Middle frontal gyrus (tissue), 1 donor: ENCODE data around the gene CCDC116.
"Not testable (repeated sequence)": the region's sequence is repeated elsewhere in the genome, so short reads cannot be mapped to it uniquely, and the experiment has no call there.

Experiments
- DNase-seq: peaks from one replicate; pipeline ENCODE4 v3.0.0-alpha.2; 2015; ENCODE audit warnings: low spot score; ENCODE audit errors: extremely low spot score

The CCDC116 gene

DNA sequence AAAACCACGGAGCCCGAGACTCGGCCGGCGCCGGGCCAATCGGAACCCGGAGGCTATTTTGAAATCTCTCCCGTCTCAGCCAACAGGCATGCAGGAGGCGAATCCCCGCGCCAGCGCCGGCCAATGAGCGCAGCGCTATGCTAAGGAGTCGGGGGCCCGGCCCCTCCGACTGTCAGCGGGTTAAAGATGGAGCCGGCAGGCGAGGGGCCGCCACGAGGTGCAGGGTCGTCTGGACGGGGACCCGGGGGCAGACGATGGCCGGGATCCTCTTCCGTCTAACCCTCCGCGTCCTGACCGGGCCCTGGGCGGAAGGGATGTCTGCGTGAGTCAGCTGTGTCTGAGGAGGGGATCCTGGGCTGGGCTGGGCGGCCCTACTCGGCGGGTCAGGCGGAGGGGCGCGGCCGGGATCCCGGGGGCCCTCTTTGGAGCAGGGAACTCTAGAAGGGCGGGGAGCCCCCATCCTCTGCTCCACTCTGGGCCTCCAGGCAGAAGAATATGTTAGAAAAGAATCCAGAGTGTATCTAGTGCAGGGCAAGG is 19.5 kb downstream of the CCDC116 start:
- DNase-seq = peak; percentile 80

DNA sequence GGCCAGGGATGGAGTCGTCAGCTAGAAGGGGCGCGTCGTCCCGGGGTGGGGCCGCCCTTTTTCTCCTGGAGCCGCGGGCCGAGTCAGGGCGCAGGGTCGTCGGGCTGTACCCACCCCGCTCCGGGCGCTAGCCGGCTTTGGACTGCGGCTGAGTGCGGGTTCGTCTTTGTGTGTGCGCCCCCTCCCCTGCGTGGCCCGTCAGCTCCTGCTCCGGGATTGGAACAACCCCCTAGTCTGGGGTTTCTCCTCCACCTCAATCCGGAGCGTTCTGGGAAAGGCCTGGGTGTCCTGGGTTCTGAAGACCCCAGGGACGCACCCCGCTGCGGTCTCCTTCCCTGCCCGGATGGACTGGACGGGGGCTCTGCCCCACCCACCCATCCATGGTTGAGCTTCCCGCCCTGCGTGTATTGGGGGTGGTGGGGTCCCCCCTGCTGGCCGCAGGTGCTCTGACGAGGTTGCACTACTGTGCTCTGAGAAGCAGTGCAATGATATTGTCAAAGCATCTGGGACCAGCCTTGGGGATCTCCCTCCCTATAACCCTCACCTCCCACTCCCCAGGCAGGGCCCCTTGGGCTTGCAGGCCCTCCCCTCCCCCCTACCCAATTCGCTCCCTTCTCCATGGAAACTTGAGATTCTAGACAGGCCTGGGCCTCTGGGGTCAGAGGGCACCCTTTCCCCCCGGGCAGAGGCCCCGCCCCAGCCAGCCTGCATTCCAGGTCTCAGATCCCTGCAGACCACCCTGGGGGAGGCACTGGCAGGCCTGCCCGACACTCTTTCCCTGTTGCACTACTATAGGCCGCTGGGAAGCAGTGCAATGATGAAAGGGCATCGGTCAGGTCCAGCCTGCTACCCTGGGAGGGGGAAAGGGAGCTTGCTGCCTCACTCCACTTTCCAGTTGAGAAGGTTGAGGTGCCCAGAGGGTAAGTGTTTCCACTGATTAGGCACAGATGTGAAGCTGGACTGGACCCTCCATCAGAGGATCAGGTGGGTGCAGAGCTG is 20.3 kb downstream of the CCDC116 start:
- no peak for DNase-seq

DNA sequence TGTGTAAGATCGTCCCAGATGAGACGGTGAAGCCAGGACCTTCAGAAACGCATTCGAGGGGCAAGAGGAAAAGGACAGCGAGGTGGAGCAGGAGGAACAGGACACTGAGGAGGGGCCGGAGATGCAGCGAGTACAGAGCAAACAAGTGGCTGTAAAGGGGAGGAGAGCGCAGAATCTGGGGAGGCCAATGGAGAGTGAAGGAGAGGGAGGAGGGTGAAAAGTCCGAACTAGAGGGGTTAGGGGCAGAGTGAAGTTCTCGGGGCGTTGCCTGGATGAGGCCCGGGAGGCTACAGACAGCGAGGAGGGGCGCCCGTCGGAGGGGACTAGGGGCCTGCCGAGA is 24.4 kb downstream of the CCDC116 start:
- no peak for DNase-seq

DNA sequence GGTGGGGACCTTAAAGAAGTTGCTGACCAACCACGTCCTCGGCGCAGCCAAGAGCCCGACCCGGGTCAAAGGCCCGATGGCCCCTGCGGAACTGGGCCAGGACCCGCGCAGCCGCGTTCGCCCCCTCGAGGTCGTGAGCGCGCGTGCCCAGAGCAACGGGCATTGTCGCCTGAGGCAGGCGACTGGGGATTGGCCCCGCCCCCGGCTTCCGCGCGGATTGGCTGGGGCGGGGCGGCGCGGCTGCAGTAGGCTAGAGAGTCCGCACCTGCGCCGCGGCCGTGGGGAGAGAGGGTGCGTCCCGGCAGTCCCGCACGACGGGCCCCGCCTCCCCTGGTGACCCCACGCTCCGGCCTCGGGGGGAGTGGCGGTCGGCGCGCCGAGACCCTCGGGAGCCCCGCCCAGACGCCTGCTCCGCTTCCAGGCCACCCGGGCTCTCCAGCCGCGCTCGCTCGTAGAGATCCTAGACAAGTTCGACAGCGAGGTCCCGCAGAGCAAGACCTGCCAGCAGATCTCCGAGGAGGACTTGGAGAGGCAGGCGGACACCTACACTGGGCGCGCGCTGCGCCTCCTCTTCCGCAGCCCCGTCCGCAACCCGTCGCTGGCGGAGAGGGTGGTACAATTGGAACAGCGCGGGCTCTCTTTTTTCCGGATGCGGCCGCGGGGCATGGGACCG is 24.9 kb downstream of the CCDC116 start:
- DNase-seq = no peak

DNA sequence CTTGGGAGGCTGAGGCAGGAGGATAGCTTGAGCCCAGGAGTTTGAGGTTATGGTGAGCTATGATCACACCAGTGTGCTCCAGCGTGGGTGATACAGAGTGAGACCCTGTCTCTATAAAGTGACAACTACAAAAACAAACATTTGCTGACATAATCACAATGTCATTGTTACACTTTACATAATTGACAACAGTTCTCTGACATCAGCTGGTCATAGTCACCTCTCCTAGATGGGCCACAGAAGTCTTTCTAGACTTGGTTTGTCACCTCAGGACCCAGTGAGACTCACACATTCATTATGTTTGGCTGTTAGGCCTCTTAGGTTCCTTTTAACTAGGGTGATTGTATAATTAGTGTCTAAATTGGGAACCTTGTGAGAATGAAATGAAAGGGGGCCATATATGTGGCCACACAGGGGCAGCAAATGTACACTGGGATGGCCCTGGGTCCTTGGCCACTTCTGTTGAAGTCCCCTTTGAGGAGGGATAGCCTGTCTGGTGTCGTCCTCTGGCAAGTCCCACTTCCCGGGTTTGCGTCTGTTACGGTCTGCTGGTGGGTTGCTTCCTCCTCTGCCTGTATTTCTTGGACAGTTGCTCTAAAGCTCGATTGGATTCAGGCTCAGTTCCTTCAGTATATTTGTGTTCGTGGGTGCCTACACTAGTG is 27.4 kb downstream of the CCDC116 start:
- DNase-seq = no peak

DNA sequence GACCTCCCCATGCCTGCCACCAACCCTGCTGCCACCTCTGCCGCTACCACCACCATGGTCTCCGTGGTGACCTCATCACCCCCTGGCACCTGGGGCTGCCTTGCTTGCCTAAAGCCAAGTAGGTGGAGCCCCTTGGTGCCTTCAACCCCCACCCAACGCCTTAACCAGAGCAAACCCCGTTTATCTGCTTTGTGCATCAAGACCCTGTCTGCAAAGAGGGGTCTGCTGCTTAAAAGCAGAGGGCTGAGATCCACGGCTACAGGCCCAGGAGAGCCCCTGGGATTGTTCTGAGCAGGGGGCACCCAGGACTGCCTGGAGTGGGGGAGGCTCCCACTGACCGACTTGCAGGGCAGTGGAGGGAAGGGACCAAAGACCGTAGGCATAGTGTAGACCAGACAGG is 28.3 kb downstream of the CCDC116 start:
- no peak for DNase-seq

DNA sequence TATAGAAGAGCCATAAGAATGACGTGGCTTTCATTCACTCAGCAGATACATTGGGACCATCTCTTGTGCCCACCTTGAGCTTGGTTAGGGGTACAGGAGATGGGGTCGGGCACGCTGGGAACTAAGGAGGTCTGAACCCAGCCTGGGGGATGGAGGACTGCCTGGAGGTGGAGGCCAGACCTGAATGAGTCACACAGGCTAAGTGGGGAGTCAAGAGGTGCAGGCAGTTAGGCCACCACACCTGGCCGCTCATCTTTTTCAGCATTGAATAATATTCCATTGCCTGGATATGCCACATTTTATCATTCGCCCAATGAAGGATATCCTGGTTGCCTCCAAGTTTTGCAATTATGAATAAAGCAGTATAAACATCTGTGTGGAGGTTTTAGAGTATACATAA is 29.4 kb downstream of the CCDC116 start:
- no peak for DNase-seq

DNA sequence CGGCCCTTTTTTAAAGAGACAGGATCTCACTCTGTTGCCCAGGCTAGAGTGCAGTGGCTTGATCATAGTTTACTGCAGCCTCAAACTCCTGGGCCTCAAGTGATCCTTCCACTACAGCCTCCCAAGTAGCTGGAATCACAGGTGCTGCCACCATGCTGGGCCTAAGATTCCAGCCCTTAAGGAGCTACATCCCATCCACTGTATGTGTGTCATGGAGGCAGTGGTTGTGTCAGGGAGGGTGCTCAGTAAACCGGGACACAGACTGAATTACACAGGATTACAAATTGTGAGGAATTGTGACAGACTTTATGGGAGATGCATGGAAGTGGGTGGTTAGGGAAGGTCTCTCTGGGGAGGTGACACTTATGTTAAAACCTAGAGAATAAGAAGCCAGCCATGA is 31.2 kb downstream of the CCDC116 start:
- no peak for DNase-seq

DNA sequence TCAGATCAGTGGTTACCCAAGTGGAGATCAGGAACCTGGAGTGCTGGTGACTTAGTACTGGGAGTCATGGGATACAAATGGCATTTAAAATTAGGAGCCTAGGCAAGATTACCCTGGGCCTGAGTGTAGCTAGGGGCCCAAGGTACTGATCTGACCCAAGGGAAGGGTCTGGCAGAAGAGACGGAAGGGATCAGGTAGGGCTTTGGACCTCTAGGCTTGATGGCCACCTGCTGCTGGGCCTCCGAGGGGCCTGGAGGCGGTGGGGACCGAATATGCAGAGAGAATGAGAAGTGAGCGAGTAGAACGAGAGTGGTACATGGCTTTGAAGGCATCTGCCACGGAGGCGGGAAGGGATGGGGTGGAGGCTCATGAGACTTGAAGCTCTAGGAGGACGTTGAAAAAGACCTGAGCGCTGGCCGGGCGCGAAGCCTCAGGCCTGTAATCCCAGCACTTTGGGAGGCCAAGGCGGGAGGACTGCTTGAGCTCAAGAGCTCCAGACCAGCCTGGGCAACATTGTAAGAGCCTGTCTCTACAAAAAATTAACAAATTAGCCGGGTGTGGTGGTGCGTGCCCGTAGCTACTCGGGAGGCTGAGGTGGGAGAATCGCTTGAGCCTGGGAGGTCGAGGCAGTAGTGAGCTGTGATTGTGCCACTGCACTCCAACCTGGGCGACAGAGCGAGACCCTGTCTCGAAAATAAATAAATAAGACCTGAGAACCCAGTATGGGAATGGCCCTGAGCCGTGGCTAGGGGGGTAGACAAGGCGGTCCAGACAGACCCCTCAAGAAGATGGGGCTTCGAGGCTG is 32.7 kb downstream of the CCDC116 start:
- DNase-seq = no peak

DNA sequence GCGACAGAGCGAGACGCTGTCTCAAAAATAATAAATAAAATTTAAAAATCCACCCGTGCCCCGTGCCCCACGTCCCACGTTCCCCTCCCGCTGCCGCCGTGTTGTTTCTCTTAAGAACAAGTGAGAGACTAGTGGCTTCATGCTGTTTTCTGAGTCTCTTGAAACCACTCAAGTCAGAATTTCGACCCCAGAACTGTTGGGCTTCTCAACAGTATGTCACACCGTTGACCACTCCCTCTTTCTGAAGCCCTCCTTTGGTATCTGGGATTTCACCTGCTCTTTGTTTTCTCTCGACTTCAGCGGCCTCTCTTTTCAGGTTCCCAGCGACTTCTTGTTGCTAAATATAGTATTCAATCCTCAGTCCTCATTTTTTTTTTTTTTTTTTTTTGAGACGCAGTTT is 34.2 kb downstream of the CCDC116 start:
- no peak for DNase-seq

DNA sequence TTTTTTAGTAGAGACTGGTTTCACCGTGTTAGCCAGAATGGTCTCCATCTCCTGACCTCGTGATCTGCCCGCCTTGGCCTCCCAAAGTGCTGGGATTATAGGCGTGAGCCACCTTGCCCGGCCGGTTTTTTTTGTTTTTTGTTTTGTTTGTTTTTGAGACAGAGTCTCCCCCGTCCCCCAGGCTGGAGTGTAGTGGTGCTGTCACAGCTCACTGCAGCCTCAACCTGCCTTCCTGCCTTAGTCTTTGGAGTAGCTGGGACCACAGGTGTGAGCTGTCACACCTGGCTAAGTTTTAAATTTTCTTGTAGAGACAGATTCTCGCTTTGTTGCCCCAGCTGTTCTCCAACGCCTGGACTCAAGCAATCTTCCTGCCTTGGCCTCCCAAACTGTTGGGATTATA is 36.5 kb downstream of the CCDC116 start:
- no peak for DNase-seq

DNA sequence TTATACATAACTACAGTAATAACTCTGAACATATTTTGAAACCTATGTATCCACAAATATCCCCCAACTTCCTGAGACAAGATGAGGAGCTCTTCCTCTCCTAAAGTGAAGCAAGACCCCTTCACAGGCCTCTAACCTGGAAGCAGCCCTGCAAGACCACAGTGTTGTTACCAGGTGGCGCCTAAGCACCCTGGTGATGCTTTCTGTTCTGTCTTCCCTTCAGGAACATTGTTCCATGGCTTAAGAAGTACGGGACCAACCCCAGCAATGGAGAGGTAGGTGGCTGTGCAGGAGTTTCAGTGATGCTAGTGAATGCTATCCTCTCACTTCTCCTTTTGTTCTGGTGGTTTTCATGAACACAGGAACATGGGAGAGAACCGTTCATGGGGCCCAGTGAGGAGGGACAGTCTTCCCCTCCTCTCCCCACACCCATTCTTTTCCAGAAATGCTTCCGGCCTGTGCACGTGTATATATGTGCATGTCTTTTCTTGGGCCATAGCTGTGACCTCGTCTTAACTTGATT is 39.6 kb downstream of the CCDC116 start:
- DNase-seq = no peak

DNA sequence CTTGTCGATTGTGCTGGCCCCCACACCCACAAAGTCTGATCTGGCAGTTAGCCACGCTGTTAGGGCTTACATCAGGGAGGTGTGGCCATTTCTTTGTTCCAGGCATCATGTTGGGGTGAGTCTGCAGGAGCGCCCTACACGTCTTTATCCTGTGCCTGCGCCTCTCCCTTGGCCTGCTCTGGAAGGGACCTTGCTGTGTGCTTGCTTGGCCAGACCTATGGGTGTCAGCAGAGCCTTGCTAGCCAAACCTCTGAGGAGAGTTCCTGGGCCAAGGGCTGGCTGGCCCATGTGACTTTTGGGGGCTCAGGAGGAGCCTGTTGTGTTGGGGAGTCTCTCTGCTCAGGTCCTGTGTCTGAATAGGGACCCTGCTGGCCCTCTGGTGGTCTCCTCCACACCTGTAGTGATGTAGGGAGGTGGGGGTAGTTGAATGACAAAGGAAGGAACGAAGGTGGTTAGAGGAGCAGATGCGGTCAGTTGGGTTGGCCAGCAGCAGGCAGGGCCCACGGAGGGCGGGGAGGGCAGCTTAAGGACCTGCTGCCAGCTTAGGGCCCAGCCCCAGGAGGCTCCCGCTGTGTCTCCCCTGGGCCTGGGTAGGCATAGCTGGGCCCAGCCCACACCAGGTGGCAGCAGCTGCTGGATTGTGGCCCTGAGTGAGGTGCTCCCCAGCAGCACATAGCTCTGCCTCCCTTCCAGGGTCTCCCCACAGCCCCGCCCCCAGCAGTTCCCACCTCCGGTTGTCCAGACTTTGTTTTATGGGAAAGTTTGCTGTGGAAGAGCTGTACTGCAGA is 41.2 kb downstream of the CCDC116 start:
- no peak for DNase-seq

DNA sequence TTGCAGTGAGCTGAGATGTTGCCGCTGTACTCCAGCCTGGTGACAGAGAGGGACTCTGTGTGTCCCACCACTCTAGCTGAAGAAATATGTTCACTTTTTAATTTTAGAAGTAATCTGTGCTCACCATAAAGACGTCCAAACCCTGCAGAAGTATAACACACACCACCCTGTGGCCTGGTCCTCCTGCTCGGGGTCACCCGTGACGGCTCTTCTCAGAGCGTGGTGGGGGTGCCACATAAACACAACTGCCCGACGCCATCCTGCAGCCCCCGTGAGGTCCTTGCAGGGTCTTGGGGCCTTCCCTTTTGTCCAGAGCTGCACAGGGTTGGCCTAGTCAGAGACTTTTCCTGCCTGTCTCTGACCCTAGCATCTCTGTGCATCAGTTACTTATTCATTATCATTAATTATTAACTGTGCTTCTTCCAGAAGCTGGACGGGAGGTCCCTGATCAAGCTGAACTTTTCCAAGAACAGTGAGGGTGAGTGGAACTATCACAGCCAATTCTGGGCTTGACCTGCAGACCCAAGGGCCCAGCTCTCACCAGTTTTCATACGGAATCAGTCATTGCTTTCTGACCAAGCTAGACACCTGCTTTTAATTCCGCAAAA is 42.2 kb downstream of the CCDC116 start:
- DNase-seq = no peak

DNA sequence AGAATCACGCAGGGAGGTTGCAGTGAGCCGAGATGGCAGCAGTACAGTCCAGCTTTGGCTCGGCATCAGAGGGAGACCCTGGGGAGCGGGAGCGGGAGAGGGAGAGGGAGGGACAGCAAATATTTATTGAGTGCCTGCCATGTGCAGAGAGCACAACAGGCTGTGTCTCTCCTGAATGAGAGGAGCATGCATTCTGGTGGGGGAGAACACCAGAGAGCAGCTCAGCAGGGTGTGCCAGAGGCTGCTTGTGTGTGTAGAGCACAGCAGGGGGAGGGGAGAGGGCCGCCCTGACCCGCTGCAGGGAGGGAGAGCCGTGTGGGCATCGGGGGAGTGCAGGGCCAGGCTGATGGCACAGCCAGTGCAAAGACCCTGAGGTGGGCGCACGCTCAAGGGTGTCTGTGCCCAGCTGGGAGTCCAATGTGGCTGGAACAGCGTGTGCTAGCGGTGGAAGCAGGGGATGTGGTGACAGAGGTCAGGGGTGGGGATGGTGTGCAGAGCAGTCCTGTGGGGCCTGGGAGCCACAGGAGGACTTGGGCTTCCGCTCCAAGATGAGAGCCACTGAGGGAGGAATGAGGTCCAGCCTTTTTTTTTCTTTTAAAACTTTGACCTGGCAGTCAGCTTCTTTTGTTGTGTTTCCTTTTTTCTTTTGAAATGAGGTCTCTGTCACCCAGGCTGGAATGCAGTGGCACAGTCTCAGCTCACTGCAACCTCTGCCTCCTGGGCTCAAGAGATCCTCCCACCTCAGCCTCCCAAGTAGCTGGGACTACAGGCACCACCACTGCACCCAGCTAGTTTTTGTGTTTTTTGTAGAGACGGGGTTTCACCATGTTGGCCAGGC is 45.3 kb downstream of the CCDC116 start:
- DNase-seq = no peak

DNA sequence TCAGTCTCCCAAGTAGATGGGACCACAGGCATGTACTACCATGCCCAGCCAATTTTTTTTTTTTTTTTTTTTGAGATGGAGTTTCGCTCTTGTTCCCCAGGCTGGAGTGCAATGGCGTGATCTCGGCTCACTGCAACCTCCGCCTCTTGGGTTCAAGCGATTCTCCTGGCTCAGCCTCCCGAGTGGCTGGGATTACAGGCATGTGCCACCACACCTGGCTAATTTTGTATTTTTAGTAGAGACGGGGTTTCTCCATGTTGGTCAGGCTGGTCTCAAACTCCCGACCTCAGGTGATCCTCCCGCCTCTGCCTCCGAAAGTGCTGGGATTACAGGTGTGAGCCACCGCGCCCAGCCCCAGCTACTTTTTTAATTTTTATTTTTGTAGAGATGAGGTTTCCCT is 46.3 kb downstream of the CCDC116 start:
- not testable (repeated sequence) for DNase-seq

DNA sequence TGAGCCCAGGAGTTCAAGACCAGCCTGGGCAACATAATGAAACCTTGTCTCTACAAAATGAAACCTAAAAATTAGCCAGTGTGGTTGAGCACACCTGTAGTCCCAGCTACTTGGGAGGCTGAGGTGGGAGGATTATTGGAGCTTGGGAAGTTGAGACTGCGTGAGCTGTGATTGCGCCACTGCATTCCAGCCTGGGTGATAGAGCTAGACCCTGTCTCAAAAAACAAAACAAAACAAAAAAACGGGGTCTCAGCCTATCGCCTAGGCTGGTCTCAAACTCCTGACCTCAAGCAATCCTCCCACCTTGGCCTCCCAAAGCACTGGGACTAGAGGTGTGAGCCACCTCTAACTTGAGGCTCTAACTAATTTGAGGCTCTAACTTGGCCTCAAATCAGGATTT is 46.8 kb downstream of the CCDC116 start:
- DNase-seq = no peak

DNA sequence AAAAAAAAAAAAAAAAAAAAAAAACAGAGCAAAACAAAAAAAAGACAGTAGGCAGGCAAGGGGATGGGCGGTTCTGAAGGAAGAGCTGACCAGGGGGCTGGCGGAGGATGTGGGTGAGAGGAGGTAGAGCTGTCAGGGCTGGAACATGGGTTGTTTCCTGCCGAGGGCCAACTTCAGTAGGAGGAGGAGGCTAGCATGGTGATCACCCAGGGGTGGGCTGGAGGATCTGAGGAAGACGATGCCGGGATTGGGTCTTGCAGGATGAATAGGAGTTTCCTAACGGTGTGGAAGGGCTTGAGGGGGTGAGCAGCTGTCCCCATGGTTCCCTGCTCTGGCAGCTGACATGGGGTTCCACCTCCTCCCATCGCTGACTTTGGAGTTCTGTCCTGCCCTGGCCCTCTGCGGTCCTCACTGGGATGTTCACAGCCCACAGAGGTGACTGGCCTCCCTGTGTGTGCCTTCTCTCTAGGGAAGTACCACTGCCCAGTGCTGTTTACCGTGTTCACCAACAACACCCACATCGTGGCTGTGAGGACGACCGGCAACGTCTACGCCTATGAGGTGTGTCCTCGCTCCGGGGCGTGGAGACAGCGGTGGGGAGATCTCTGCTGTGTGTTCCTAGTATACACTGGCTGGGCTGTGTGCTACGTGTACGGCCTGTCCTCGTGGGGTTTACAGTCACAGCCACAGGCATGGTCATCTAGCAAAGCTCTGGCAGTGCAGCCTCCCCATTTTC is 48.4 kb downstream of the CCDC116 start:
- no peak for DNase-seq
